SKM-1 treated with dmso at 0.1 percent for 144 hours (cell line): ENCODE measurements around the gene ADORA2A.
A peak's percentile ranks its signal among the peaks of the same experiment; 100 is the strongest.

Source experiments
- DNase-seq: peaks from one replicate; lab custom pipeline; 2025; ENCODE audit not compliant: unreplicated experiment; lab: John Stamatoyannopoulos, UW

ADORA2A gene

GRCh38 chr22:24417901-24418641, 9.3 kb upstream of the ADORA2A start:
- DNase-seq = no peak

- no peak for DNase-seq
These were observed 8.5 kb upstream of the ADORA2A start for GRCh38 chr22:24418786-24419474.

- no peak for DNase-seq
These were observed 7.9 kb upstream of the ADORA2A start for GRCh38 chr22:24419475-24419850.

GRCh38 chr22:24420072-24420976, 7.1 kb upstream of the ADORA2A start:
- no peak for DNase-seq

GRCh38 chr22:24420977-24421343, 6.4 kb upstream of the ADORA2A start:
- no peak for DNase-seq

- DNase-seq = no peak
These were observed 5.9 kb upstream of the ADORA2A start for GRCh38 chr22:24421428-24421931.

GRCh38 chr22:24422102-24422665, 5.2 kb upstream of the ADORA2A start:
- no peak for DNase-seq

- DNase-seq = peak; percentile 35
These were observed 3.8 kb upstream of the ADORA2A start for GRCh38 chr22:24423519-24424000.

GRCh38 chr22:24424001-24424900, 3.1 kb upstream of the ADORA2A start:
- DNase-seq = no peak

GRCh38 chr22:24424901-24425775, 2.3 kb upstream of the ADORA2A start:
- DNase-seq = no peak

- DNase-seq = no peak
These were observed 963 bp upstream of the ADORA2A start for GRCh38 chr22:24426436-24426835.

GRCh38 chr22:24426851-24427499, 424 bp upstream of the ADORA2A start:
- DNase-seq = no peak

GRCh38 chr22:24428751-24429410, 1.5 kb downstream of the ADORA2A start:
- DNase-seq = no peak

GRCh38 chr22:24429411-24430365, 2.3 kb downstream of the ADORA2A start:
- DNase-seq = no peak

GRCh38 chr22:24430431-24431308, 3.3 kb downstream of the ADORA2A start:
- no peak for DNase-seq
